Tibial nerve (tissue), 4 donors: ENCODE results near the gene PLCH2. TPM values are rescaled to one million over a fixed set of nuclear protein-coding genes. Genes with fewer than 3 reads are reported as not detected.
A peak's percentile ranks its signal among the peaks of the same experiment; 100 is the strongest.

Experiments
- DNase-seq, 2 donors: peaks; one replicate each; pipeline ENCODE4 v3.0.0-alpha.2; 2019; ENCODE audit warnings: low spot score in 2 of 2
- H3K27ac ChIP-seq, 4 donors: fragments of 200-600 bp; sonication (generic) in 3 of 4; one replicate each; pipeline ENCODE4 v1.5.1; 2017 to 2019; ENCODE audit warnings: mild to moderate bottlenecking in 1 of 4
- H3K27me3 ChIP-seq, 2 donors: fragments of 200-600 bp; sonication (generic) in 1 of 2; one replicate each; pipeline versions ENCODE4 v1.5.1 to v1.6.0; 2017 to 2019
- H3K36me3 ChIP-seq, 3 donors: fragments of 200-600 bp; sonication (generic); one replicate each; pipeline ENCODE4 v1.5.1; 2018 to 2019
- H3K4me1 ChIP-seq, 4 donors: fragments of 200-600 bp; sonication (generic) in 3 of 4; one replicate each; pipeline ENCODE4 v1.5.1; 2017 to 2019
- H3K4me3 ChIP-seq, 4 donors: fragments of 200-600 bp; sonication (generic) in 3 of 4; one replicate each; pipeline ENCODE4 v1.5.1; 2017 to 2019; ENCODE audit warnings: mild to moderate bottlenecking in 1 of 4, moderate library complexity in 1 of 4
- H3K9me3 ChIP-seq, 4 donors: fragments of 200-600 bp; sonication (generic) in 3 of 4; one replicate each; pipeline ENCODE4 v1.5.1; 2017 to 2019
- EP300 ChIP-seq, 2 donors: sonication (generic); formaldehyde crosslinking; IDR thresholded peaks; one replicate each; pipeline ENCODE4 v1.6.1; 2017; ENCODE audit warnings: antibody characterized with exemption in 2 of 2, mild to moderate bottlenecking in 1 of 2
- POLR2A ChIP-seq, 2 donors: fragments of 450-650 bp; IDR thresholded peaks; one replicate each; pipeline ENCODE4 v1.6.1; 2017; ENCODE audit warnings: antibody characterized with exemption in 2 of 2, mild to moderate bottlenecking in 2 of 2, moderate library complexity in 2 of 2
- WGBS, 2 donors: methylation state at CpG; one replicate each; pipeline ENCODE4 v1.1.5; 2018; 5-methylcytosine and 5-hydroxymethylcytosine counted together
- total RNA-seq, 4 donors: library from RNA; depleted of rRNA; stranded (reverse); fragments of >200 nt; gene quantifications; one replicate each; pipeline ENCODE4 v1.1.0, GENCODE V29; 2016
- TF ChIP-seq, protein P1 (sequence below), 5 experiments: fragments of 200-600 bp in 3 of 5; fragments of 450-650 bp in 2 of 5; sonication (generic) in 3 of 5; IDR thresholded peaks; one replicate each; pipeline ENCODE4 v1.5.1; 2016 to 2019; ENCODE audit warnings: antibody characterized with exemption in 5 of 5, mild to moderate bottlenecking in 3 of 5, moderate library complexity in 2 of 5

The PLCH2 gene
- total RNA-seq, 4 donors from 2014 or later = 0.21 to 0.59 (median 0.26) TPM

DNA sequence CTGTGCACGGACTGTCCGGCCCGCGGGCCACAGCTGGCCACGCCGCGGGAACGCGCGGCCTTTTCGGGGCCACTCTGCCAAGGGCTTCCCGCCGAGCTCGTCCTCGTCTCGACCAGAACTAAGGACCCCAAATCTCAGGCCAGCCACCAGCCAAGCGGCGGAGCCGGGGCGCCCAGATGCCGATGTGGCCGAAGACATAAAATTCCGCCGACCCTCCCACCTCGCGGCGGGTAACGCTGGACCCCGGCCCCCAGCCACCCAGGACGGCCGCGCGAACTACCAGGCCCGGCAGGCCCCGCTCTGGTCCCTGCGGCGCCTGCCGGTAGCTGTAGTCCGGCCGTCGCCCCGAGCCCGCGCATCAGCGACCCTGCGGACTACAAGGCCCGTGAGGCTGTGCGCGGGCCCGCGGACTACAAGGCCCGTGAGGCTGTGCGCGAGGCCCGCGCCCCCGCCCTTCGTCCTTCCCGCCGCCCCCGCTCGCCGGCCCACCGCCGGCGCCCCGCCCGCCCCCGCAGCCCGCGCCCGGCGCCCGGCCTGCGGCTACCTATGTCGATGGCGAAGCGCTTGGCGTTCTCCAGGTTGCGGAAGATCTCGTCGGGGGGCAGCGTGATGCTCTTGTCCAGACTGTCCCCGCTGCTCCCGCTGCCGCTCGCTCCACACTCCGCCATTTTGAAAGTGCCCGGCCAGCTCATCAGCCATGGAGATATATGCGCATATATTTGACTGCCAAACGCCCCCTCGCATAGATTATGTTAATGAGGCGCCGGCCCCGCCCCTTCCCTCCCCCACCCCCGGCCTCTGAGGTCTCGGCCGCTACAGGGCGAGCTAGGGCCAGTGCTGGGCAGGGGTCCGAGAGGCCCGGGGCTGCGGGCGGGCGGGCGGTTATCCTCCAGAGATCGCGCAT is 50.1 kb downstream of the PLCH2 start, which contains the start of gene PANK4:
TSS of gene PANK4 (minus strand) at position 677 of the 904 bp plus-strand sequence. CDS start at position 668, 9 bp downstream.
- peak within 1 kb of the TSS; percentile 53 to 87 (median 80) for H3K27ac ChIP-seq
- H3K4me1 ChIP-seq = peaks cover 0 to 69% (median 38%) of the 10 kb centered on the region in 4 donors
- TF ChIP-seq EP300 (IDR thresholded peaks at IDR 0.05) = peak in 1 of 2 donors; percentile 82
- TF ChIP-seq POLR2A (IDR thresholded peaks at IDR 0.05) = peak; percentile 29 to 71
- TF ChIP-seq, protein P1, sequence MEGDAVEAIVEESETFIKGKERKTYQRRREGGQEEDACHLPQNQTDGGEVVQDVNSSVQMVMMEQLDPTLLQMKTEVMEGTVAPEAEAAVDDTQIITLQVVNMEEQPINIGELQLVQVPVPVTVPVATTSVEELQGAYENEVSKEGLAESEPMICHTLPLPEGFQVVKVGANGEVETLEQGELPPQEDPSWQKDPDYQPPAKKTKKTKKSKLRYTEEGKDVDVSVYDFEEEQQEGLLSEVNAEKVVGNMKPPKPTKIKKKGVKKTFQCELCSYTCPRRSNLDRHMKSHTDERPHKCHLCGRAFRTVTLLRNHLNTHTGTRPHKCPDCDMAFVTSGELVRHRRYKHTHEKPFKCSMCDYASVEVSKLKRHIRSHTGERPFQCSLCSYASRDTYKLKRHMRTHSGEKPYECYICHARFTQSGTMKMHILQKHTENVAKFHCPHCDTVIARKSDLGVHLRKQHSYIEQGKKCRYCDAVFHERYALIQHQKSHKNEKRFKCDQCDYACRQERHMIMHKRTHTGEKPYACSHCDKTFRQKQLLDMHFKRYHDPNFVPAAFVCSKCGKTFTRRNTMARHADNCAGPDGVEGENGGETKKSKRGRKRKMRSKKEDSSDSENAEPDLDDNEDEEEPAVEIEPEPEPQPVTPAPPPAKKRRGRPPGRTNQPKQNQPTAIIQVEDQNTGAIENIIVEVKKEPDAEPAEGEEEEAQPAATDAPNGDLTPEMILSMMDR (IDR thresholded peaks at IDR 0.05) = peak in 1 of 5 experiments; percentile 57
- DNase-seq = peak; percentile 86 to 90
- peaks cover 0 to 29% of the 10 kb centered on the region in 2 donors for H3K27me3 ChIP-seq
- WGBS, 2 donors = 0% methylated on average over 8 to 103 of the region's 107 CpGs
- peak within 1 kb of the TSS; percentile 52 to 92 (median 71) for H3K4me3 ChIP-seq
- peaks cover 0 to 10% (median 3%) of the 10 kb centered on the region in 3 donors for H3K36me3 ChIP-seq
- H3K9me3 ChIP-seq = no peaks in the 10 kb centered on the region

- Histone ChIP-seq H3K4me1 (peaks cover 0 to 75% (median 38%) of the 10 kb centered on the region in 4 donors), H3K27me3 (peaks cover 2 to 37% of the 10 kb centered on the region in 2 donors), H3K9me3 (no peaks in the 10 kb centered on the region), H3K36me3 (peaks cover 0 to 2% (median 0%) of the 10 kb centered on the region in 3 donors), H3K27ac (peak overlapping the region in 3 of 4 donors; percentile 67 to 87 (median 78)), H3K4me3 (peak overlapping the region; percentile 25 to 92 (median 68))
- no peak for DNase-seq
- TF ChIP-seq, protein P1 (IDR thresholded peaks at IDR 0.05) = no peak
- TF ChIP-seq EP300 (IDR thresholded peaks at IDR 0.05) (no peak), POLR2A (IDR thresholded peaks at IDR 0.05) (no peak)
- 38 to 45% methylated on average over 10 to 18 of the region's 20 CpGs for WGBS, 2 donors
Measured at GRCh38 chr1:2526824-2527555, 50.9 kb downstream of the PLCH2 start.

GRCh38 chr1:2527556-2527860 is 51.4 kb downstream of the PLCH2 start:
- Histone ChIP-seq H3K4me1 (peaks cover 0 to 75% (median 38%) of the 10 kb centered on the region in 4 donors), H3K36me3 (no peaks in the 10 kb centered on the region), H3K9me3 (no peaks in the 10 kb centered on the region), H3K27ac (no peak overlapping the region), H3K27me3 (peaks cover 2 to 42% of the 10 kb centered on the region in 2 donors), H3K4me3 (no peak overlapping the region)
- WGBS, 2 donors = 92 to 96% methylated on average over 3 to 4 of the region's 4 CpGs
- DNase-seq = no peak
- TF ChIP-seq, protein P1 (IDR thresholded peaks at IDR 0.05) = no peak
- TF ChIP-seq POLR2A (IDR thresholded peaks at IDR 0.05) = no peak
- no peak for TF ChIP-seq EP300 (IDR thresholded peaks at IDR 0.05)

GRCh38 chr1:2528016-2528415 is 51.9 kb downstream of the PLCH2 start:
- peaks cover 0 to 74% (median 38%) of the 10 kb centered on the region in 4 donors for H3K4me1 ChIP-seq
- 68 to 79% methylated on average over 8 to 12 of the region's 12 CpGs for WGBS, 2 donors
- peaks cover 2 to 47% of the 10 kb centered on the region in 2 donors for H3K27me3 ChIP-seq
- H3K4me3 ChIP-seq = no peak overlapping the region
- peak overlapping the region in 1 of 4 donors; percentile 8 for H3K27ac ChIP-seq
- TF ChIP-seq EP300 (IDR thresholded peaks at IDR 0.05) = no peak
- no peak for TF ChIP-seq POLR2A (IDR thresholded peaks at IDR 0.05)
- TF ChIP-seq, protein P1 (IDR thresholded peaks at IDR 0.05) = no peak
- H3K9me3 ChIP-seq = no peaks in the 10 kb centered on the region
- no peak for DNase-seq
- H3K36me3 ChIP-seq = no peaks in the 10 kb centered on the region
